ENCODE measurements around the gene CMPK1.

- TF ChIP-seq, protein P1, sequence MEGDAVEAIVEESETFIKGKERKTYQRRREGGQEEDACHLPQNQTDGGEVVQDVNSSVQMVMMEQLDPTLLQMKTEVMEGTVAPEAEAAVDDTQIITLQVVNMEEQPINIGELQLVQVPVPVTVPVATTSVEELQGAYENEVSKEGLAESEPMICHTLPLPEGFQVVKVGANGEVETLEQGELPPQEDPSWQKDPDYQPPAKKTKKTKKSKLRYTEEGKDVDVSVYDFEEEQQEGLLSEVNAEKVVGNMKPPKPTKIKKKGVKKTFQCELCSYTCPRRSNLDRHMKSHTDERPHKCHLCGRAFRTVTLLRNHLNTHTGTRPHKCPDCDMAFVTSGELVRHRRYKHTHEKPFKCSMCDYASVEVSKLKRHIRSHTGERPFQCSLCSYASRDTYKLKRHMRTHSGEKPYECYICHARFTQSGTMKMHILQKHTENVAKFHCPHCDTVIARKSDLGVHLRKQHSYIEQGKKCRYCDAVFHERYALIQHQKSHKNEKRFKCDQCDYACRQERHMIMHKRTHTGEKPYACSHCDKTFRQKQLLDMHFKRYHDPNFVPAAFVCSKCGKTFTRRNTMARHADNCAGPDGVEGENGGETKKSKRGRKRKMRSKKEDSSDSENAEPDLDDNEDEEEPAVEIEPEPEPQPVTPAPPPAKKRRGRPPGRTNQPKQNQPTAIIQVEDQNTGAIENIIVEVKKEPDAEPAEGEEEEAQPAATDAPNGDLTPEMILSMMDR (IDR thresholded peaks at IDR 0.05) = no peak
- no peak for TF ChIP-seq EP300 (IDR thresholded peaks at IDR 0.05)
- no peak for TF ChIP-seq POLR2A (IDR thresholded peaks at IDR 0.05)
These were observed 7.3 kb upstream of the CMPK1 start for GRCh38 chr1:47326271-47326670.

Data from gastroesophageal sphincter (tissue), 3 donors.